ENCODE data around the gene HIBADH.
"Not testable (repeated sequence)": the region's sequence is repeated elsewhere in the genome, so short reads cannot be mapped to it uniquely, and the experiment has no call there.

HIBADH gene

DNA sequence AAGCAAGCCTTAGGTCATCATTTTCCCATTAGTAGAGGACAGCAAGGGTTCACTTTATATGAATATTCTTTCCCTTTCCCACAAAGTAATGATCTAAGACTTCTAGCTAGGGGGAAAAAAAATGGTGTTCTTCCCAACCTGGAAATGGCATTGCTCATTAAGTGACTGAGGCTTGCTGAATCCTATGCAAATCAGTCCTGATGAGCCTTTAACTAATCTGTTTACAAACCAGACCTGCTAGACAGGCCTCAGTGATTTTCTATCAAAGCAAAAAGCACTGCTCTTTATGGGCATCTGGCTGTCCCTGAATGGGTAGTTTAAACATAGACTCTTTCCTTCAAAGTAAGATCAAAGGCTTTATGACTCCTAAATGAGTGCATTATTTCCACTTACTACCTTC is 146.3 kb downstream of the HIBADH start:
- DNase-seq (ENCODE audit: extremely low read depth, insufficient read length) = no peak
- no peaks in the 10 kb centered on the region for H3K27me3 ChIP-seq (replicated peaks; ENCODE audit: control insufficient read depth, insufficient read depth, low read length)
- H3K4me3 ChIP-seq (replicated peaks; ENCODE audit: low read depth, low read length) = no peak overlapping the region
- TF ChIP-seq, protein P1, sequence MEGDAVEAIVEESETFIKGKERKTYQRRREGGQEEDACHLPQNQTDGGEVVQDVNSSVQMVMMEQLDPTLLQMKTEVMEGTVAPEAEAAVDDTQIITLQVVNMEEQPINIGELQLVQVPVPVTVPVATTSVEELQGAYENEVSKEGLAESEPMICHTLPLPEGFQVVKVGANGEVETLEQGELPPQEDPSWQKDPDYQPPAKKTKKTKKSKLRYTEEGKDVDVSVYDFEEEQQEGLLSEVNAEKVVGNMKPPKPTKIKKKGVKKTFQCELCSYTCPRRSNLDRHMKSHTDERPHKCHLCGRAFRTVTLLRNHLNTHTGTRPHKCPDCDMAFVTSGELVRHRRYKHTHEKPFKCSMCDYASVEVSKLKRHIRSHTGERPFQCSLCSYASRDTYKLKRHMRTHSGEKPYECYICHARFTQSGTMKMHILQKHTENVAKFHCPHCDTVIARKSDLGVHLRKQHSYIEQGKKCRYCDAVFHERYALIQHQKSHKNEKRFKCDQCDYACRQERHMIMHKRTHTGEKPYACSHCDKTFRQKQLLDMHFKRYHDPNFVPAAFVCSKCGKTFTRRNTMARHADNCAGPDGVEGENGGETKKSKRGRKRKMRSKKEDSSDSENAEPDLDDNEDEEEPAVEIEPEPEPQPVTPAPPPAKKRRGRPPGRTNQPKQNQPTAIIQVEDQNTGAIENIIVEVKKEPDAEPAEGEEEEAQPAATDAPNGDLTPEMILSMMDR (IDR thresholded peaks at IDR 0.05; ENCODE audit: insufficient read depth, low read length, poor library complexity, severe bottlenecking) = no peak
- no peaks in the 10 kb centered on the region for H3K36me3 ChIP-seq (ENCODE audit: control insufficient read depth, insufficient read depth, low read length)

DNA sequence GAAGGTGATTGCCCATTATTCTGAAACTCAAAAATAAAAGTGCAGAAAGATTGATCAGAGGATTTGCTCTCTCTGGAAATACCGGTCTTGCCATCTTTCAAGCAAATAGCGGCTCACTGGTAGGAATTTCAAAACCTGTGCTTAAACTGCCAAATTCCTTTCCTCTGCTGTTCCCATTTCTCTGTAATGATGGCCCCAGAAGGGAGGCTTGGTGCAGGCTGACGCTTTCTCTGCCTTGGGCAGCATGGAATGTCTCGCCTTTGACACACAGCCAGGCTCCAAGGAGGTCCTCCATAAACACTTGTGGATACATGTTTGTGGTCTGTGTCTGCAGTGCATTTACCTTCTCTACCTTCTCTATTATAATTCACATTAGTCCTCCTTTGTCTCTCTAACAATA is 146.8 kb downstream of the HIBADH start:
- no peaks in the 10 kb centered on the region for H3K36me3 ChIP-seq (ENCODE audit: control insufficient read depth, insufficient read depth, low read length)
- H3K27me3 ChIP-seq (replicated peaks; ENCODE audit: control insufficient read depth, insufficient read depth, low read length) = no peaks in the 10 kb centered on the region
- H3K4me3 ChIP-seq (replicated peaks; ENCODE audit: low read depth, low read length) = no peak overlapping the region
- TF ChIP-seq, protein P1 (IDR thresholded peaks at IDR 0.05; ENCODE audit: insufficient read depth, low read length, poor library complexity, severe bottlenecking) = no peak
- no peak for DNase-seq (ENCODE audit: extremely low read depth, insufficient read length)

DNA sequence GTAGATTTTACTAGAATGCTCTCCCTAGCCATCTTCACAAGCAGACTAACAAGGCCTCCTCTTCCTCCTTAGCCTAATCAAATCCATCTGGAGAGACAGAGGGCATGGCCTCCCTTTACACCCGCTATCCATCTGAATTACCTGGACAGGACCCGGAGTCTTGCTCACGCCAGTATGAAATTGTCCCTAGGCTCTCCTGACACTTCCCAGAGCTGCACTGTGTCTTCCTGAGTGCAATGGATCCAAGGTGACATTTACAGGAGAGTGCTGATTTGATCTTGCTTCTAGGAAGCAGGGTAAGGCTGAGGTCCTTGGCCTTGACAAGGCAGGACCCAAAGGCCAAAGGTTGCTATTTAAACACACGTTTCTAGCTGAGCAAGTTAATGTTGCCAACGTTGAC is 147.8 kb downstream of the HIBADH start:
- no peak for DNase-seq (ENCODE audit: extremely low read depth, insufficient read length)
- Histone ChIP-seq H3K4me3 (replicated peaks; ENCODE audit: low read depth, low read length) (no peak overlapping the region), H3K36me3 (ENCODE audit: control insufficient read depth, insufficient read depth, low read length) (no peaks in the 10 kb centered on the region), H3K27me3 (replicated peaks; ENCODE audit: control insufficient read depth, insufficient read depth, low read length) (no peaks in the 10 kb centered on the region)
- TF ChIP-seq, protein P1 (IDR thresholded peaks at IDR 0.05; ENCODE audit: insufficient read depth, low read length, poor library complexity, severe bottlenecking) = no peak

DNA sequence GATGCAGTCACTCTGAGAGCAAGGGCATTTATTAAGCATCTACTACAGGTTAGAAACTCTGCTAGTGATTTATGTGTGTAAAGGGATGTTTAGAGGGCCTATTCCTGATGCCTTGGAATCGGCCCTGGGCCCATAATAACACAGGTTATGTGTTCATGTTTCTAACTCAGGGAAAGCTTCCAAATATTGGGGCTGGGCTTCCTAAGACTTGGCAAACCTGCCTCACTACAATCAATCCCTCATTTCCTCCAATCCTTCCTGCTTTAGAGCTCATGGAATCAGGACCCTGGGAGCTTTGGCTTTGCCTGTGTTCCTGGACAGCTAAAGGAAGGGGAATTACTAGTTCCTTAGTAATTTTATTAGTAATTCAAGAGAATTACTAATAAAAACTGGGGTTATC is 148.8 kb downstream of the HIBADH start:
- no peak for DNase-seq (ENCODE audit: extremely low read depth, insufficient read length)
- H3K36me3 ChIP-seq (ENCODE audit: control insufficient read depth, insufficient read depth, low read length) = no peaks in the 10 kb centered on the region
- no peak overlapping the region for H3K4me3 ChIP-seq (replicated peaks; ENCODE audit: low read depth, low read length)
- no peaks in the 10 kb centered on the region for H3K27me3 ChIP-seq (replicated peaks; ENCODE audit: control insufficient read depth, insufficient read depth, low read length)
- TF ChIP-seq, protein P1 (IDR thresholded peaks at IDR 0.05; ENCODE audit: insufficient read depth, low read length, poor library complexity, severe bottlenecking) = no peak

DNA sequence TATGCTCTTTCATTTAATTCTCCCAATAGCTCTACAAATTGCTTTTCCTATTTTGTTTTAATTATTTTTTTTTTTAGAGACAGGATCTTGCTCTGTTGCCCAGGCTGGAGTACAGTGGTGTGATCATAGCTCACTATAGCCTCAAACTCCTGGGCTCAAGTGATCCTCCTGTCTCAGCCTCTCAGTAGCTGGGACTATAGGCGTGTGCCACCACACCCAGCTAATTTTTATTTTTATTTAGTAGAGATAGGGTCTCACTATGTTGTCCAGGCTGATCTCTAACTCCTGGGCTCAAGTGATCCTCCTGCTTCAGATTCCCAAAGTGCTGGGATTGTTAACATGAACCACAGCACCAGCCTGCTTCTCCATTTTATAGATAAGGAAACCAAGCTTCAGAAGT is 151.3 kb downstream of the HIBADH start:
- not testable (repeated sequence) for H3K4me3 ChIP-seq (replicated peaks; ENCODE audit: low read depth, low read length); H3K36me3 ChIP-seq (ENCODE audit: control insufficient read depth, insufficient read depth, low read length); DNase-seq (ENCODE audit: extremely low read depth, insufficient read length); H3K27me3 ChIP-seq (replicated peaks; ENCODE audit: control insufficient read depth, insufficient read depth, low read length)

DNA sequence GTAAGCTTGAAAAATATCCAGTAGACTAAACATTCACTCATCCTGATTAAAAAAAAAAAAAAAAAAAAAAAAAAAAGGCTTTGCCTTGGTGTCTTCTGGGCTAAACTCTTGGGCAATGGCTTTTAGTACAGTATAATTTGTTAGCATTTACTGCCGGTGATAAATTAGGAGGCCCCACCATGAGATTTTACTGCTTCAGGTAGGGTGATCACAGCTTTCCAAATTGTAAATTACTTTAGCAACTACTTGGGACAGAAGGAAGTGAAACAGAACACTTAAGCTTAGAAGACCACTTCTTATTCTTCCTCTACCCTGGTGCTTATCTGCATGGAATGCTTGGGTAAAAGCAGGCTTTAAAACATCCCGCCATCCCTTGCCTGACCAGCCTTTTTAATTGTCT is 152.1 kb downstream of the HIBADH start:
- no peaks in the 10 kb centered on the region for H3K27me3 ChIP-seq (replicated peaks; ENCODE audit: control insufficient read depth, insufficient read depth, low read length)
- no peak for DNase-seq (ENCODE audit: extremely low read depth, insufficient read length)
- TF ChIP-seq, protein P1 (IDR thresholded peaks at IDR 0.05; ENCODE audit: insufficient read depth, low read length, poor library complexity, severe bottlenecking) = no peak
- no peak overlapping the region for H3K4me3 ChIP-seq (replicated peaks; ENCODE audit: low read depth, low read length)
- H3K36me3 ChIP-seq (ENCODE audit: control insufficient read depth, insufficient read depth, low read length) = no peaks in the 10 kb centered on the region

DNA sequence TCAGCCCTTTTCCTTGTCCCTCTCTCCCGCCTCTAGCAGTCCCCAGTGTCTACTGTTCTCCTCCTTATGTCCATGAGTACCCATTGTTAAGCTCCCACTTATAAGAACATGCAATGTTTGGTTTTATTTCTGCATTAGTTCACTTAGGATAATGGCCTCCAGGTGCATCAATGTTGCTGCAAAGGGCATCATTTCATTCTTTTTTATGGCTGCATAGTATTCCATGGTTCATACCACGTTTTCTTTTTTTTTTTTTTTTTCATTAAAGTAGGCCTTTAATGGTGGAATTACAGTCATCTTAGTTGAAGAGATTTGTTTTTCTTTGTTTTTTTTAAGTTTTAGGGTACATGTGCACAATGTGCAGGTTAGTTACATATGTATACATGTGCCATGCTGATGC is 160.8 kb downstream of the HIBADH start:
- H3K27me3 ChIP-seq (replicated peaks; ENCODE audit: control insufficient read depth, insufficient read depth, low read length); H3K36me3 ChIP-seq (ENCODE audit: control insufficient read depth, insufficient read depth, low read length); H3K4me3 ChIP-seq (replicated peaks; ENCODE audit: low read depth, low read length); DNase-seq (ENCODE audit: extremely low read depth, insufficient read length): not testable (repeated sequence)

Data from GM06990 (cell line).